Erythroblast (primary cell): ENCODE measurements around the gene PRPF6.

ENCODE experiments used
- GATA1 ChIP-seq: IDR thresholded peaks from 2 replicates; pipeline ENCODE4 v1.6.1; 2011; ENCODE audit warnings: low read depth, mild to moderate bottlenecking, control low read depth, low read length, moderate library complexity
- POLR2A ChIP-seq: IDR thresholded peaks from 2 replicates; pipeline ENCODE4 v1.6.1; 2011; ENCODE audit warnings: mild to moderate bottlenecking, low read length

DNA sequence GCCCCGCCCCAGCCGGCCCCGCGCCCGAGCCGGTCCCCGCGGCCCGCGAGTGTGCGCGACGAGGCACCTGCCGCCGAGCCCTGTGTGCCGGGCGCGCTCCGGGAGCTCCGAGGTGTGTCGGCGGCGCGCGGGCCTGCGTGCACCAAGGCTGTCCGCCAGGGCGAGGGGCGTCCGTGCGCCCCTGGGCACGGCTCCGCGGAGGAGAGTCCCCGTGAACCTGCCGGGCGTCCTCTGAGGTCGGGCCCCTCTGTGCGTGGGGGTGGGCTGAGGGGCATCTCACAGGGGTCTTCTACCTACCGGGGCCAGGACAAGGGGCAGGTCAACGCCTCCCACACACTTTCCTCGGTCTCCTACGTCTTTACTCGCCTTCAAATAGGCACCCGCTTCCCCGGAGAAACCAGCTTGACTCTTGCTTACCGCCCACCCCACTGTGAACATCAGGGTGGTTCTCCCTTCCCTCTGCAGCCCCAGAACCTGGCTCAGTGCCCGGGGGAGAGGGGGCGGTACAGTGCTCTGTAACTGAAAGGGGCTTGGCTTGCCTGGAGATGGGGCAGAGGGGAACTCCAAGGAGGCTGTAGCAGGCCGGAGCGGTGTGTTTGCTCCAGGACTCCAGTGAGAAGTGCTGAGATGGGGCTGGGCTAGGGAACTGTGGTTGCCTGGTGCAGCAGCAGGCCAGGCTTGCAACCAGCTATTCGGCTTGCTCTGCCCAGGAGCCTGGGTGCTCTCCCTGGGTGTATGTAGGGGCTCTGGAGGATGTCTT lies 1.2 kb upstream of the PRPF6 start, which contains the start of gene SAMD10:
- TF ChIP-seq POLR2A = no peak
- TF ChIP-seq GATA1 = no peak
